Fibroblast of mammary gland (primary cell): ENCODE measurements around the gene SRCAP.

Source experiments
- DNase-seq: peaks from one replicate; pipeline ENCODE4 v3.0.0-alpha.2; 2010; ENCODE audit warnings: low read depth
- H3K4me3 ChIP-seq: 2 replicates; pipeline ENCODE4 v1.5.1; 2011; ENCODE audit warnings: low read depth, mild to moderate bottlenecking, low read length, moderate library complexity; ENCODE audit not compliant: control insufficient read depth
- CTCF ChIP-seq: conservative IDR thresholded peaks from 2 replicates; pipeline ENCODE4 v1.5.1; 2011; ENCODE audit warnings: low read depth, low read length, inconsistent platforms; ENCODE audit not compliant: control insufficient read depth, insufficient read depth

The SRCAP gene

GRCh38 chr16:30786115-30786935 lies 87.4 kb downstream of the SRCAP start:
- no peak for TF ChIP-seq CTCF
- peak overlapping the region; percentile 94 for H3K4me3 ChIP-seq
- DNase-seq, result peak; percentile 63

- DNase-seq, result peak; percentile 62
- H3K4me3 ChIP-seq, result peak within 1 kb of the TSS; percentile 94
- no peak for TF ChIP-seq CTCF
These were observed 88.1 kb downstream of the SRCAP start, which contains the start of gene ZNF629 for GRCh38 chr16:30786936-30787612. TSS of gene ZNF629 (minus strand) at chr16:30787205. CDS start at chr16:30784482, 2,723 bp downstream.

- H3K4me3 ChIP-seq, result peak overlapping the region; percentile 94
- TF ChIP-seq CTCF, result no peak
- no peak for DNase-seq
These were observed 88.8 kb downstream of the SRCAP start for GRCh38 chr16:30787613-30788378.
